GM12865 (cell line): Measurements from ENCODE around the gene PLCB1.

Experiments
- DNase-seq: peaks from one replicate; pipeline ENCODE4 v3.0.0; 2010; ENCODE audit warnings: low read depth
- H3K4me3 ChIP-seq: 2 replicates; pipeline ENCODE4 v1.5.1; 2011; ENCODE audit warnings: mild to moderate bottlenecking, low read depth, low read length, control low read depth
- CTCF ChIP-seq: IDR thresholded peaks from 2 replicates; pipeline ENCODE4 v1.5.1; 2011; ENCODE audit warnings: low read length, control low read depth, low read depth, inconsistent platforms; ENCODE audit not compliant: insufficient read depth; ENCODE audit errors: missing control alignments

The PLCB1 gene

GRCh38 chr20:8487696-8488095 is 355.6 kb downstream of the PLCB1 start:
- no peak overlapping the region for H3K4me3 ChIP-seq
- TF ChIP-seq CTCF = no peak
- no peak for DNase-seq

- no peak overlapping the region for H3K4me3 ChIP-seq
- DNase-seq = no peak
- no peak for TF ChIP-seq CTCF
Observed at GRCh38 chr20:8489094-8489883, 357.2 kb downstream of the PLCB1 start.

GRCh38 chr20:8490076-8490830 is 358.2 kb downstream of the PLCB1 start:
- DNase-seq = no peak
- TF ChIP-seq CTCF = no peak
- no peak overlapping the region for H3K4me3 ChIP-seq

- TF ChIP-seq CTCF = no peak
- no peak overlapping the region for H3K4me3 ChIP-seq
- DNase-seq = no peak
Observed at GRCh38 chr20:8492173-8492572, 360.1 kb downstream of the PLCB1 start.

- no peak for TF ChIP-seq CTCF
- no peak overlapping the region for H3K4me3 ChIP-seq
- DNase-seq = no peak
Observed at GRCh38 chr20:8498571-8498970, 366.5 kb downstream of the PLCB1 start.

GRCh38 chr20:8504030-8504429 is 372.0 kb downstream of the PLCB1 start:
- no peak for DNase-seq

More at GRCh38 chr20:8504030-8504429, 372.0 kb downstream of the PLCB1 start:
- no peak for TF ChIP-seq CTCF
- no peak overlapping the region for H3K4me3 ChIP-seq
